ENCODE data around the gene KHDC1L.
"Not testable (repeated sequence)": the region's sequence is repeated elsewhere in the genome, so short reads cannot be mapped to it uniquely, and the experiment has no call there.

The KHDC1L gene, protein sequence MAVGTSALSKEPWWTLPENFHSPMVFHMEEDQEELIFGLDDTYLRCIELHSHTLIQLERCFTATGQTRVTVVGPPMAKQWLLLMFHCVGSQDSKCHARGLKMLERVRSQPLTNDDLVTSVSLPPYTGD

GRCh38 chr6:73225396-73225795, at the start of gene KHDC1L:
TSS of gene KHDC1L (minus strand) at chr6:73225496. CDS start at chr6:73225408, 88 bp downstream.
- no peak for DNase-seq
- intact Hi-C loops (cut with DNase I): no loop called here

GRCh38 chr6:73269296-73269695, 44.0 kb upstream of the KHDC1L start:
- peak in 1 of 42 donors; percentile 20 for DNase-seq
- intact Hi-C loops (cut with DNase I): not testable (repeated sequence)

DNA sequence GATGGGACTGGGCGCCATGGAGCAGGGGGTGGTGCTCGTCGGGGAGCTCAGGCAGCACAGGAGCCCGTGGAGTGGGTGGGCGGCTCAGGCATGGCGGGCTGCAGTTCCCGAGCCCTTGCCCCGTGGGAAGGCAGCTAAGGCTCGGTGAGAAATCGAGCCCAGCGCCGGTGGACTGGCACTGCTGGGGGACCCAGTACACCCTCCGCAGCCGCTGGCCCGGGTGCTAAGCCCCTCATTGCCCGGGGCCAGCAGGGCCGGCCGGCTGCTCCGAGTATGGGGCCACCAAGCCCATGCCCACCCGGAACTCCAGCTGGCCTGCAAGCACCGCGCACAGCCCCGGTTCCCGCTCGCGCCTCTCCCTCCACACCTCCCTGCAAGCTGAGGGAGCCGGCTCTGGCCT, 43.6 kb upstream of the KHDC1L start:
- DNase-seq; intact Hi-C loops (cut with DNase I): not testable (repeated sequence)

DNA sequence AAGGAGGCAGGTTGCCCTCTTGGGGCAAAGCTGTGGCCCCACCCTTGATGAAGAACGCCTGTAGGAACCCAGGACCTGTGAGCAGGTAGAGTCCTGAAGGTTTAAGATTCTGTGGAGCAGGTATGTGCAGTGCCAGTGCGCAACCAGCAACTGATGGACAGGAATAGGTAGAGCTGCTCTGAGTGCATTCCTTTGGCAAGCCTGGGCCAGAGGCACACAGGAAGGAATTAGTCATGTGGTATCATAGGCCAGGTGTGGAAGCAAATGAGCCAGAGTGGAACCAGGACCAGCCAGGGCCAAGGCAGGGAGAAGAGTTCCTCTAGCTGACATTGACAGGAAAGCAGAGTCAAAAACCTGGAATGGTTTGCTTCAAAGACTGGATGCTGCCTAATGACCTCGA, 39.1 kb upstream of the KHDC1L start:
- intact Hi-C loops (cut with DNase I): no loop called here
- no peak for DNase-seq

DNA sequence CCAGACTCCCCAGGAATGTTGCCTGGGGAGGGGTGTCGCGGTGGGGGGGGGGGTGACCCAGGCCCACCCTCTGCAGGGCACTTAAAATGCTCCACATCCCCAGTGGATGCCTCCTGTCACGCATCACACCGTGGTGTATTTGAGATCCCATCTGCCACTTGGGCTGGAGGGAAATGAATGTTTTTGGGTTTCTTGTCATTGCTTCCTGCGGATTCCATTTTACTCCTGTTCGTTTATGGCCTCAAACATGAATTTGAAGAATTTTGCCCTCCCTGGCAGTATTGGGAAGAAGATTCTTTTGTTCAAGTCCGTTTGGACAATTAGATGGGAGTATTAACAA, 38.2 kb upstream of the KHDC1L start:
- peak in 9 of 42 donors; percentile 3 to 22 (median 11) for DNase-seq
- intact Hi-C loops (cut with DNase I): no loop called here

GRCh38 chr6:73262671-73263569, 37.6 kb upstream of the KHDC1L start, which contains the start of gene KHDC1:
TSS of gene KHDC1 (minus strand) at chr6:73263196. CDS start at chr6:73242517, 20,679 bp downstream.
- peak; percentile 25 to 79 (median 64) for DNase-seq

GRCh38 chr6:73258721-73259120, 33.4 kb upstream of the KHDC1L start:
- intact Hi-C loops (cut with DNase I): no loop called here

More at GRCh38 chr6:73262671-73263569, 37.6 kb upstream of the KHDC1L start, which contains the start of gene KHDC1:
- intact Hi-C loops (cut with DNase I): no loop called here

GRCh38 chr6:73254323-73254722, 29.0 kb upstream of the KHDC1L start:
- DNase-seq; intact Hi-C loops (cut with DNase I): not testable (repeated sequence)

More at GRCh38 chr6:73258721-73259120, 33.4 kb upstream of the KHDC1L start:
- no peak for DNase-seq

DNA sequence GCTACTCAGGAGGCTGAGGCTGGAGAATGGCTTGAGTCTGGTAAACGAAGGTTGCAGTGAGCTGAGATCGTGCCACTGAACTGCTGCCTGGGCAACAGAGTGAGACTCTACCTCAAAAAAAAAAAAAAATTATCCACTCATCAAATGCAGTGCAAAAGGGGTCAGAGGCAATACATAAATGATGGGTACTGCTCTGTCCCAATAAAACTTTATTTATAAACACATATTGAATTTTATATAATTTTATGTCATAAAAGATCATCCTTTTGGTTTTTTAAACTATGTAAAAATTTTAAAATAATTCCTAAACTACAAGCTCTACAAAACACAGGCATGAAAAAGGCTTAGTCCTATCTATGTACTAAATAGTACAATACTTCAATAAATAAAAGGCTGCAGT, 27.4 kb upstream of the KHDC1L start:
- DNase-seq: no peak
- intact Hi-C loops (cut with DNase I): no loop called here

- DNase-seq: no peak
- intact Hi-C loops (cut with DNase I): no loop called here
Observed at GRCh38 chr6:73250016-73250415, 24.7 kb upstream of the KHDC1L start.

GRCh38 chr6:73248192-73248903, 23.1 kb upstream of the KHDC1L start:
- no peak for DNase-seq
- intact Hi-C loops (cut with DNase I): no loop called here

DNA sequence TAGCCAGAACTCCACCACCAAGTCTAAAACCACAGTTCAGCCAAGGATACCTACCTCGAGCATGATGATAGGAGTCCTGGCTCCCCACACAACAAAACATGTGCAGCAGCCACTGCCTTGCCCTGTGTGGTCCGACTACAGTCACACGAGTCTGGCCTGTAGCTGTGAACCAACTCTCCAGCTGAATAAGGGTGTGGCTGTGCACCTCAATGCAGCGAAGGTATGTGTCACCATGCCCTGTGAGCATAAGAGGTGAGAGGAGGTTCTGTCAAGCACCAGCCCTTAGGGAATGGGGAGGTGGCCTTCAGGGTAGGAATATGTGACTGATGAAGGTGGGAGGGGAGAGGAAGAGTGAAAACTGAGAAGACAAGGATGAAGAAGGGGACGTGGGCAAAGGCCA, 16.7 kb upstream of the KHDC1L start:
- no peak for DNase-seq
- intact Hi-C loops (cut with DNase I): no loop called here

- DNase-seq: no peak
- intact Hi-C loops (cut with DNase I): no loop called here
Observed at GRCh38 chr6:73240730-73241129, 15.4 kb upstream of the KHDC1L start.

DNA sequence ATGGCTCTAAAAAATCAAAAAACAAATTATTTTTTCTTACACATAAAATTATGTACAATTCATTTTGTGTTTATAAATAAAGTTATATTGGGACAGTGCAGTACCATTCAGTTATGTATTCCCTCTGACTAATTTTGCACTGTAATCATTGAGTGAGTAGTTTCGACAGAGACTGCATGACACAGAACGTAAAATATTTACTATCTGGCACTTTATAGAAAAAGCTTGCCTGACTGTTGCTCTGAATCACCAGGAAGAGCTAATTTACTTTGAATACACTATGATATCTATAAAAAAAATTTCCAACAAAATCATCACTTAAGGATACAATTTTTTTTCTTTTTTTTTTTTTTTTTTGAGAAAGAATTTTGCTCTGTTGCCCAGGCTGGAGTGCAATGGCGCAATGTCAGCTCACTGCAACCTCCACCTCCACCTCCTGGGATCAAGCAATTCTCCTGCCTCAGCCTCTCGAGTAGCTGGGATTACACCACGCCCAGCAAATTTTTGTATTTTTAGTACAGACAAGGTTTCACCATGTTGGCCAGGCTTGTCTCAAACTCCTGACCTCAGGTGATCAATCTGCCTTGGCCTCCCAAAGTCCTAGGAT, 11.0 kb upstream of the KHDC1L start:
- intact Hi-C loops (cut with DNase I): no loop called here
- DNase-seq: no peak

DNA sequence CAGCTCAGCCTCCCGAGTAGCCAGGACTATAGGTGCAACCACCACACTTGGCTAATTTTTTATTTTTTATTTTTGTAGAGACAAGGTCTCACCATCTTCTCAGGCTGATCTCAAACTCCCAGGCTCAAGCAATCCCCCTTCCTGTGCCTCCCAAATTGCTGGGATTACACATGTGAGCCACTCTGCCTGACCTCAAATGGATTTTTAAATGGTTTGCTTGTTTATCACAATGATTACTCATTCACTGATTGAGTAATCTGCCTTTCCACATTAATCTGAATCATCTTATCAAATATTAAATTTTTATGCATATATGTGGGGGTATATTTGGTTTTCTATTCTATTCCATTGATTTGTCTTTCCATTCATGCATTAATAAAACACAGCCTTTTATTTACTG, 9.4 kb upstream of the KHDC1L start:
- DNase-seq: no peak
- intact Hi-C loops (cut with DNase I): no loop called here

DNA sequence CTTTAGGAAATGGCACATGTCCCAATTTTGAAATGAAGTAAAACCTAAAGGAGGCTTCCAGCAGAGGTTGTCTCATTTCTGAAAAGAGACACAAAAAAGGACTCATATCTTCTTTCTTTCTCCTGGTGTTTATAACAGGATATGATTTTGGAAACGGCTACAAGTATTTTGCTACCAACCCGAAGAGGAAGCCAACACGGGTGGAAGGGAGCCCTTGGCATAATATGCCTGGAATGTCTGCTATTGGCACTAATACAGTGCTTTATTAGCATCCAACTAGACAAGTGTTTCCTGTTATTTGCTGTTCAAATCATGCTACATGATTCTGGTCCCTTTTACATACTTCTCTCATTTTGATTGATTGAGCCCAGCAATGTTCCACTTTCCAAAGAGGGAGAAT, 8.7 kb upstream of the KHDC1L start:
- DNase-seq; intact Hi-C loops (cut with DNase I): not testable (repeated sequence)

- no peak for DNase-seq
Observed at GRCh38 chr6:73233048-73233447, 7.8 kb upstream of the KHDC1L start.

GRCh38 chr6:73231986-73232391, 6.7 kb upstream of the KHDC1L start:
- intact Hi-C loops (cut with DNase I): no loop called here
- no peak for DNase-seq

More at GRCh38 chr6:73233048-73233447, 7.8 kb upstream of the KHDC1L start:
- intact Hi-C loops (cut with DNase I): no loop called here

DNA sequence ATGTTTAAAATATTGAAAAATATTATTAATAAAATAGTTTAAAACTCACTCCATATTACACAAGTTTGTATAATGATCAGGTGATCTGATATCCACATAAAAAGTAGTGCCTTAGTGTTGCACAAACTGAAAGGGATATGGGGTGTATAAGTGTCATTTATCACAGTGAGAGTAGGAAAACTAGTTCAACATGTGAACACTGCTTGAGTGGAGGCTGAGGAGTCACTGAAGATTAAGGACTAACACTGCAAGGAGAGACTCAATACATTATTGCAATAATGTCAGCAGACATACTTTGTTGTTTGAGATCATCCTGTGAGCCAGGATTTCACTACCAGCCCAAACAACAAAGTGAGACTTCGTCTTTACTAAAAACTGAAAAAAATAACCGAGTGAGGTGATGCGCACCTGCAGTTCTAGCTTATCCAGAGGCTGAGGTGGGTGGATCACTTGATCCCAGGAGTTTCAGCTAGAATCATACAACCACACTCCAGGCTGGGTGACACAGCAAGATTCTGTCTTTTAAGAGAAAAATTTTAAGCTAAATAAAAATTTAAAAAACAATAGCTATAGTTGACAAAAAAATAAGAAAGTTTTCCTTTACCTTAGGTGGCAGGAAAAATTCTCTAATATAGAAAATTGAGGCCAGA, 2.4 kb upstream of the KHDC1L start:
- peak in 30 of 42 donors; percentile 6 to 79 (median 36) for DNase-seq
- intact Hi-C loops (cut with DNase I): no loop called here
